ENCODE data around the gene SDHAF1.
A peak's percentile ranks its signal among the peaks of the same experiment; 100 is the strongest.

- TF ChIP-seq POLR2A (IDR thresholded peaks at IDR 0.05; ENCODE audit: control extremely low read depth in 1 of 2, low read depth in 2 of 2, low read length in 2 of 2), result peak in 1 of 2 experiments; percentile 67; a peak in 2 of 3 replicates
- TF ChIP-seq CTCF (IDR thresholded peaks at IDR 0.05; ENCODE audit: control extremely low read depth in 1 of 3, insufficient read depth in 1 of 3, low read depth in 1 of 3, low read length in 3 of 3), result no peak
- TF ChIP-seq ASH2L (IDR thresholded peaks at IDR 0.05; ENCODE audit: low read length), result no peak
- no peak for TF ChIP-seq EP300 (IDR thresholded peaks at IDR 0.05; ENCODE audit: borderline replicate concordance in 1 of 2, low read depth in 2 of 2, low read length in 2 of 2)
- no peak for TF ChIP-seq RAD21 (IDR thresholded peaks at IDR 0.05 in 1 of 2, conservative IDR thresholded peaks at IDR 0.05 in 1 of 2; ENCODE audit: low read depth in 2 of 2, low read length in 2 of 2)
- TF ChIP-seq KDM5A (IDR thresholded peaks at IDR 0.05; ENCODE audit: low read length), result no peak
- no peak for TF ChIP-seq EZH2 (IDR thresholded peaks at IDR 0.05; ENCODE audit: low read depth, low read length, severe bottlenecking)
- no peak for TF ChIP-seq TAF1 (IDR thresholded peaks at IDR 0.05; ENCODE audit: low read depth, low read length)
- no peak for TF ChIP-seq RXRA (IDR thresholded peaks at IDR 0.05; ENCODE audit: insufficient read depth, low read depth, low read length)
- no peak for TF ChIP-seq RNF2 (IDR thresholded peaks at IDR 0.05; ENCODE audit: borderline replicate concordance, low read depth, low read length, missing control alignments, poor library complexity, severe bottlenecking)
- TF ChIP-seq ATF2 (IDR thresholded peaks at IDR 0.05; ENCODE audit: low read length), result no peak
- TF ChIP-seq PHF8 (conservative IDR thresholded peaks at IDR 0.05; ENCODE audit: low read depth, low read length), result peak; percentile 56; the same call in 1 of the 2 replicates
These were observed 13.5 kb downstream of the SDHAF1 start, which contains the start of gene SYNE4 for GRCh38 chr19:36008336-36008978.

Data from H1 (cell line).